HG02943 (cell line): ENCODE data around the gene FASN.

ENCODE experiments used
- ATAC-seq: cut with Tn5 transposase; IDR thresholded peaks from one replicate; pipeline ENCODE4 v1.9.1; 2021; ENCODE audit warnings: mild to moderate bottlenecking, low read depth, moderate library complexity; ENCODE audit not compliant: unreplicated experiment

FASN gene

DNA sequence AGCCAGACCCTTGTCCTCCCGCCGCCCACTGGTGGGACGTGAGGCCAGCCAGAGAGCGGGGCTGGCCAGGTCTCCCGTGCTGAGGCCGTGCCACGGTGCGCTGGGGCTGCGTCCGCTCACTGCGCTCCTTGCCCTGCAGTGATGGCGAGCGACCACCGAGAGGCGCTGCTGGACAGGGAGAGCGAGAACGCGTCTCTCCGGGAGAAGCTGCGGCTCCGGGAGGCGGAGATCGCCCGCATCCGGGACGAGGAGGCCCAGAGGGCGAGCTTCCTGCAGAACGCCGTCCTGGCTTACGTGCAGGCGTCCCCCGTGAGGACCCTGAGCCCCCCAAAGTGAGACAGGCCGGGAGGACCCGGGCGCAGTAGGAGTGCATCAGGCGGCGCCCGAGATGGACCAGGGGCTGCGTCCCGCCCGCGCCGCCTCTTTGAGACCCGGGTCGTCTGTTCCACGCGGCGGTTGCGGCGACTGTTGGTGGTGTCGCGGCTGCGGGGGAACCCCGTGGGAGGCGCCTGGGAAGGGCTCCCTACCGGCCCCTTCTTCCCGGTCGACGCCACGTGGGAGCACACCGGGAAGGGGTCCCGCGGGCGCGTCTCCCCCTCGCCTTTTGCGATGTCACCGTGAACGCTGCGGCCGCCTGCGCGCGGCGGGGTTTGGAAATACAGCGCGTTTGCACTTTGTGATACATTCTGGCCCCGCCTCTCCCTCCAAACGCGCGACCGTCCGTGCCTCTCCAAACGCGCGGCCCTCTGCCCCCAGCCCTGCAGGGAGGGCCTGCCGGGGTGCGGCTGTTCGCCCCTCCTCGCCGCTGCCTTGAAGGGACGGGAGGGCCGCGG is 67.3 kb downstream of the FASN start:
- no peak for ATAC-seq

DNA sequence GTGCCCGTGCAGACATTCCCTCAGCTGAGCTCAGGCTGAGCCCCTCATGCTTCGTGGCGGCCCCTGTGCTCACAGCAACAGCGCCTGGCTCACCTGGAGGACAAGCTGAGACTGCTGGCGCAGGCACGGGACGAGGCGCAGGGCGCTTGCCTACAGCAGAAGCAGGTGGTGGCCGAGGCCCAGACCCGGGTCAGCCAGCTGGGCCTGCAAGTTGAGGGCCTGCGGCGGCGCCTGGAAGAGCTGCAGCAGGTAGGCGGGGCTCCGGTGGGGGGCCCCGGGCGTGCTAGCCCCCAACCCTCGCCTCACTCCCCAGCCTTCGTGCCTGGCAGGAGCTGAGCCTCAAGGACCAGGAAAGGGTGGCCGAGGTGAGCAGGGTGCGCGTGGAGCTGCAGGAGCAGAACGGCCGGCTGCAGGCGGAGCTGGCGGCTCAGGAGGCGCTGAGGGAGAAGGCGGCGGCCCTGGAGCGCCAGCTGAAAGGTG is 68.0 kb downstream of the FASN start:
- ATAC-seq = no peak

- ATAC-seq = no peak
These were observed 68.6 kb downstream of the FASN start for GRCh38 chr17:82029391-82029790.

GRCh38 chr17:82028966-82029365 is 69.1 kb downstream of the FASN start:
- ATAC-seq = no peak
